HepG2 (cell line): ENCODE measurements around the gene B4GALT5. TPM values are rescaled to one million over a fixed set of nuclear protein-coding genes. Genes with fewer than 3 reads are reported as not detected.

Source experiments
- ATAC-seq: fragments of 200-7000 bp; cut with Tn5 transposase; 3 replicates; pipeline ENCODE4 v1.9.1; 2020; ENCODE audit warnings: mild to moderate bottlenecking, moderate library complexity
- Bru-seq: library from RNA; stranded (reverse); fragments of 400-500 nt; gene quantifications from one replicate; lab custom pipeline; 2021; lab: Mats Ljungman, UMichigan
- BruChase-seq, 2 experiments: library from RNA; stranded (reverse); fragments of 400-500 nt; gene quantifications; one replicate each; lab custom pipeline; 2021; lab: Mats Ljungman, UMichigan
- BruUV-seq: library from RNA; stranded (reverse); fragments of 400-500 nt; replicated peaks from 2 replicates; lab custom pipeline; 2021; lab: Mats Ljungman, UMichigan
- CTCF ChIA-PET: fragments of 300-600 bp; formaldehyde crosslinking; extraction: SDS; loops from one replicate; lab custom pipeline; 2021; ENCODE audit warnings: low total read pairs, inconsistent platforms, low intra/inter-chr PET ratio; lab: Yijun Ruan, JAX
- POLR2A ChIA-PET: fragments of 350-600 bp; sonication (Branson Sonifier 250); formaldehyde crosslinking; loops from one replicate; lab custom pipeline; 2020; ENCODE audit warnings: antibody characterized with exemption, inconsistent platforms; lab: Yijun Ruan, JAX
- DNase-seq: peaks from one replicate; pipeline ENCODE4 v3.0.0-alpha.2; 2015; ENCODE audit warnings: low spot score
- FAIRE-seq: peaks from 3 replicates; lab custom pipeline; 2011; peaks lifted over from hg19 to GRCh38; lab: Jason Lieb, UNC
- H2AFZ ChIP-seq: one replicate; pipeline ENCODE4 v1.6.1; 2011; ENCODE audit warnings: low read length, inconsistent platforms
- H3K27ac ChIP-seq: fragments of 300-600 bp; 3 replicates; pipeline ENCODE4 v1.8.0; 2011; ENCODE audit warnings: mixed run types, mild to moderate bottlenecking, mixed read lengths, low read length, inconsistent platforms; ENCODE audit not compliant: insufficient read depth; ENCODE audit errors: extremely low read length
- H3K27me3 ChIP-seq, 2 experiments: fragments of 200-600 bp in 1 of 2; 2 replicates in 1 of 2; 3 replicates in 1 of 2; pipeline versions ENCODE4 v1.6.0 to v1.8.0; 2011; ENCODE audit warnings: low read length in 2 of 2, mild to moderate bottlenecking in 2 of 2, moderate library complexity in 2 of 2, inconsistent platforms in 1 of 2; ENCODE audit not compliant: insufficient read depth in 2 of 2, control insufficient read depth in 1 of 2
- H3K36me3 ChIP-seq, 2 experiments: fragments of 200-600 bp in 1 of 2; replicated peaks in 1 of 2; 2 replicates in 1 of 2; 3 replicates in 1 of 2; pipeline versions ENCODE4 v1.5.1 to v1.8.0; 2011; ENCODE audit warnings: low read length in 2 of 2, inconsistent platforms in 1 of 2; ENCODE audit not compliant: insufficient read depth in 2 of 2, control insufficient read depth in 1 of 2
- H3K4me1 ChIP-seq: 2 replicates; pipeline ENCODE4 v1.5.1; 2012; ENCODE audit warnings: low read length, inconsistent platforms; ENCODE audit not compliant: insufficient read depth
- H3K4me2 ChIP-seq: 2 replicates; pipeline ENCODE4 v1.6.0; 2011; ENCODE audit warnings: low read depth, low read length, inconsistent platforms
- H3K4me3 ChIP-seq, 3 experiments: fragments of 200-600 bp in 1 of 3; sonication (generic), shearing (Covaris generic) in 1 of 3; replicated peaks in 1 of 3; 2 replicates each; pipeline ENCODE4 v1.5.1; 2011 to 2016; ENCODE audit warnings: low read length in 3 of 3, inconsistent platforms in 2 of 3, low read depth in 2 of 3, mild to moderate bottlenecking in 2 of 3, control low read depth in 1 of 3, mixed read lengths in 1 of 3; ENCODE audit not compliant: insufficient read depth in 1 of 3
- H3K79me2 ChIP-seq: one replicate; pipeline ENCODE4 v1.6.1; 2011; ENCODE audit warnings: low read length, inconsistent platforms; ENCODE audit not compliant: insufficient read depth
- H3K9ac ChIP-seq: 2 replicates; pipeline ENCODE4 v1.6.0; 2011; ENCODE audit warnings: mild to moderate bottlenecking, low read depth, low read length, inconsistent platforms; ENCODE audit not compliant: insufficient read depth
- H3K9me3 ChIP-seq: 2 replicates; pipeline ENCODE4 v1.5.1; 2012; ENCODE audit warnings: mild to moderate bottlenecking, low read length
- H4K20me1 ChIP-seq: 2 replicates; pipeline ENCODE4 v1.6.0; 2011; ENCODE audit warnings: inconsistent platforms, mild to moderate bottlenecking, low read length, moderate library complexity; ENCODE audit not compliant: insufficient read depth
- FOXM1 ChIP-seq: sonication (generic); formaldehyde crosslinking; IDR thresholded peaks from 2 replicates; pipeline ENCODE4 v1.5.0; 2020; ENCODE audit warnings: missing genetic modification reagents
- JARID2 ChIP-seq: sonication (generic); formaldehyde crosslinking; IDR thresholded peaks from 2 replicates; pipeline ENCODE4 v1.8.1; 2023; ENCODE audit warnings: missing genetic modification reagents, inconsistent platforms; ENCODE audit not compliant: insufficient replicate concordance
- ONECUT2 ChIP-seq: sonication (generic); formaldehyde crosslinking; IDR thresholded peaks from 2 replicates; pipeline ENCODE4 v1.4.0; 2020; ENCODE audit warnings: missing genetic modification reagents
- SALL1 ChIP-seq: sonication (generic); formaldehyde crosslinking; IDR thresholded peaks from 2 replicates; pipeline ENCODE4 v1.8.0; 2022; ENCODE audit warnings: mild to moderate bottlenecking, missing genetic modification reagents
- SMARCC2 ChIP-seq: fragments of 450-650 bp; IDR thresholded peaks from 2 replicates; pipeline ENCODE4 v1.6.1; 2017; ENCODE audit warnings: antibody characterized with exemption, mild to moderate bottlenecking
- ZNF256 ChIP-seq: sonication (generic); formaldehyde crosslinking; conservative IDR thresholded peaks from 2 replicates; pipeline ENCODE4 v1.4.0; 2020; ENCODE audit warnings: missing genetic modification reagents
- ZNF441 ChIP-seq: sonication (generic); formaldehyde crosslinking; IDR thresholded peaks from 2 replicates; pipeline ENCODE4 v1.7.0; 2021; ENCODE audit warnings: missing genetic modification reagents, borderline replicate concordance
- ZSCAN25 ChIP-seq: sonication (generic); formaldehyde crosslinking; IDR thresholded peaks from 2 replicates; pipeline ENCODE4 v1.8.0; 2022; ENCODE audit warnings: mild to moderate bottlenecking, missing genetic modification reagents
- WGBS: methylation state at CpG from one replicate; pipeline ENCODE4 v1.1.6; 2017; ENCODE audit warnings: low lambda C conversion rate; 5-methylcytosine and 5-hydroxymethylcytosine counted together
- in situ Hi-C: cut with HindIII; loops from 2 replicates; pipeline ENCODE4 v1.10.0; 2017; ENCODE audit warnings: low pct_unique_long_range_greater_than_20kb; ENCODE audit not compliant: extremely low pct_ligation_motif_present
- intact Hi-C: fragments of 100-400 bp; cut with micrococcal nuclease; formaldehyde crosslinking; loops from one replicate; pipeline ENCODE4 v1.10.0; 2022; ENCODE audit not compliant: unreplicated experiment
- long read RNA-seq, 2 experiments: library from RNA in 1 of 2; library from polyadenylated mRNA in 1 of 2; stranded (forward) in 1 of 2; unstranded in 1 of 2; transcript quantifications; one replicate each; pipeline ENCODE4 v2.0.0, GENCODE V29; 2019 to 2022
- polyA minus RNA-seq, 3 experiments: library from RNA; depleted of rRNA, polyadenylated mRNA; stranded (reverse); fragments of >200 nt; gene quantifications; 2 replicates each; pipeline ENCODE4 v1.2.3, GENCODE V29; 2011; ENCODE audit warnings: low replicate concordance in 1 of 3
- polyA plus RNA-seq, 8 experiments: library from polyadenylated mRNA; depleted of rRNA in 3 of 8; stranded (reverse) in 7 of 8; unstranded in 1 of 8; fragments of >200 nt; fragmentation: Illumina TruSeq in 4 of 8; extraction: Trizol in 4 of 8; gene quantifications; 2 replicates each; pipeline versions ENCODE4 v1.2.1 to v1.2.3, GENCODE V29; 2011 to 2016; ENCODE audit warnings: low read depth in 4 of 8, missing spikeins in 1 of 8, mixed read lengths in 1 of 8; ENCODE audit not compliant: insufficient read depth in 1 of 8
- total RNA-seq, 5 experiments: library from RNA; depleted of rRNA; stranded (reverse); fragments of >200 nt; fragmentation: Illumina TruSeq; extraction: Trizol; gene quantifications; 2 replicates each; pipeline ENCODE4 v1.2.3, GENCODE V29; 2016; ENCODE audit warnings: low read depth in 1 of 5
- TF ChIP-seq, protein P1 (sequence below): sonication (generic); formaldehyde crosslinking; IDR thresholded peaks from 2 replicates; pipeline ENCODE4 v1.4.0; 2020; ENCODE audit warnings: mild to moderate bottlenecking, low read depth, missing genetic modification reagents
- TF ChIP-seq, protein P2 (sequence below): IDR thresholded peaks from 2 replicates; pipeline ENCODE4 v1.6.1; 2018; ENCODE audit warnings: missing genetic modification reagents, mild to moderate bottlenecking, missing compliant biosample characterization
- TF ChIP-seq, protein P3 (sequence below): IDR thresholded peaks from 2 replicates; pipeline ENCODE4 v1.6.1; 2016; ENCODE audit warnings: missing biosample characterization, missing genetic modification reagents, low read depth

The B4GALT5 gene, protein sequence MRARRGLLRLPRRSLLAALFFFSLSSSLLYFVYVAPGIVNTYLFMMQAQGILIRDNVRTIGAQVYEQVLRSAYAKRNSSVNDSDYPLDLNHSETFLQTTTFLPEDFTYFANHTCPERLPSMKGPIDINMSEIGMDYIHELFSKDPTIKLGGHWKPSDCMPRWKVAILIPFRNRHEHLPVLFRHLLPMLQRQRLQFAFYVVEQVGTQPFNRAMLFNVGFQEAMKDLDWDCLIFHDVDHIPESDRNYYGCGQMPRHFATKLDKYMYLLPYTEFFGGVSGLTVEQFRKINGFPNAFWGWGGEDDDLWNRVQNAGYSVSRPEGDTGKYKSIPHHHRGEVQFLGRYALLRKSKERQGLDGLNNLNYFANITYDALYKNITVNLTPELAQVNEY
- 26.7 and 30.9 TPM in 2 replicates for total RNA-seq (2016; rRNA removed; fragmentation: Illumina TruSeq; extraction: Trizol)
- total RNA-seq (2016; cell fraction: cytosol; rRNA removed; fragmentation: Illumina TruSeq; extraction: Trizol; ENCODE audit: low read depth): 8.0 and 8.5 TPM in 2 replicates
- 22.9 and 29.9 TPM in 2 replicates for total RNA-seq (2016; cell fraction: insoluble cytoplasmic fraction; rRNA removed; fragmentation: Illumina TruSeq; extraction: Trizol)
- total RNA-seq (2016; cell fraction: membrane; rRNA removed; fragmentation: Illumina TruSeq; extraction: Trizol): 33.9 and 36.1 TPM in 2 replicates
- 27.2 and 29.5 TPM in 2 replicates for total RNA-seq (2016; cell fraction: nucleus; rRNA removed; fragmentation: Illumina TruSeq; extraction: Trizol)
- 27.3 and 29.3 TPM in 2 replicates for polyA plus RNA-seq (2011; rRNA removed)
- polyA plus RNA-seq (2011; cell fraction: cytosol; rRNA removed): 18.3 and 27.5 TPM in 2 replicates
- 11.9 and 15.8 TPM in 2 replicates for polyA plus RNA-seq (2011; cell fraction: nucleus; rRNA removed)
- polyA plus RNA-seq (2012): 18.1 and 19.7 TPM in 2 replicates
- 5.4 and 5.7 TPM in 2 replicates for polyA plus RNA-seq (2016; cell fraction: cytosol; fragmentation: Illumina TruSeq; extraction: Trizol; ENCODE audit: low read depth)
- 22.6 and 24.2 TPM in 2 replicates for polyA plus RNA-seq (2016; cell fraction: insoluble cytoplasmic fraction; fragmentation: Illumina TruSeq; extraction: Trizol; ENCODE audit: low read depth)
- 22.9 and 23.5 TPM in 2 replicates for polyA plus RNA-seq (2016; cell fraction: membrane; fragmentation: Illumina TruSeq; extraction: Trizol; ENCODE audit: low read depth)
- 42.1 and 46.2 TPM in 2 replicates for polyA plus RNA-seq (2016; cell fraction: nucleus; fragmentation: Illumina TruSeq; extraction: Trizol; ENCODE audit: insufficient read depth, low read depth)
- 38.2 and 60.8 TPM in 2 replicates for polyA minus RNA-seq (2011; rRNA and poly(A)+ RNA removed; ENCODE audit: low replicate concordance)
- polyA minus RNA-seq (2011; cell fraction: cytosol; rRNA and poly(A)+ RNA removed): 22.1 and 24.1 TPM in 2 replicates
- polyA minus RNA-seq (2011; cell fraction: nucleus; rRNA and poly(A)+ RNA removed): 13.5 and 18.5 TPM in 2 replicates
- percentile 94 among the genes with signal in this experiment for Bru-seq, nascent RNA
- percentile 93 among the genes with signal in this experiment for BruChase-seq, experiment 1, labeled RNA remaining after a 6-hour chase
- BruChase-seq, experiment 2, labeled RNA remaining after a 2-hour chase: percentile 95 among the genes with signal in this experiment
- long read RNA-seq, experiment 1, partial matches to known transcripts: 0 of 3 reads
- long read RNA-seq, experiment 1, other reads (novel, unspliced or antisense): 3 of 3 reads
- long read RNA-seq, experiment 2, full-length matches to known transcripts: 15 of 77 reads
- long read RNA-seq, experiment 2, partial matches to known transcripts: 1 of 77 reads
- long read RNA-seq, experiment 2, other reads (novel, unspliced or antisense): 61 of 77 reads

DNA sequence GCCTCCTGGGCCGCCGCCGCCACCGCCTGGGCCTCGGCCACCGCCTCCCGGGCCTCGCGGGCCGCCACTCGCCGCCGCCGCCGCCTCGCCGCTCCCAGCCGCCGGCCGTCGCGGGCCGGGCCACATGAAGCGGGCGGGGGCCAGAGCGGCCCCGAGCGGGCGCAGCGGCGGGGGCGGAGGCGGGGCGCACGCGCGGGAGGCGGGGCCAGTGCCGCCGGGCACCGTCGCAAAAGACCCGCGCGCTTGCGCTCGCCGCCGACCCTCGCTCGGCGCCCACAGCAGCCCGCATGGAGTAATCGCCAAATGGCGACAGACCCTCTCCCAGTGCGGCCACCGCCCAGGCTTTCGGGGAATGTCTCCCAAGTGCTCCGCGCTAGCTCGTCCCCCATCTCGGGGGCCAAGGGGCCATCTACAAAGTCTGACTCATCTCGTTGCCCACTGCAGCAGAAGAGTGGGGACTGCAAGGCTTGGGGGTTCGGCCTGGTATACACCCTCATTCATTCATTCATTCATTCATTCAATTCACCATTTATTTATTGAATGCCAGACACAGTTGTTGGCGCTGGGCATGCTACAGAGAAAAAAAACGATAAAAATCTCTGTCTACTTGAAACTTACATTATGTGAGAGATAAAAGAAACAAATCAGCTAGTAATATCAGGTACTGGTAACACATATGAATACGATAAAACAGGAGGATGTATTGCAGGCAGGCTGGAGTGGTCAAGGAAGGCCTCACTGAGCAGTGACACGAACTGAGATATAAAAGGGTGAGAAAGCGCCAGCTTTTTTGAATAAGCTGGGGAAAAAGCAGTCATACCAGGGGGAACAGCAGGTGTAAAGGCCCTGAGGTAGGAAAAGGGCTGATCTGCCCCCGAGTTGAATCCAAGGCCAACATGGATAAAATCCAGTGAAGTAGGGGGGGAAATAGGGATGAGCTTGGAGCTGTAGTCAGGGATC is at the start of gene B4GALT5:
TSS of gene B4GALT5 (minus strand) at position 126 of the 960 bp plus-strand sequence. CDS start 188 bp downstream, outside the sequence.
- Histone ChIP-seq H3K9ac (peak within 1 kb of the TSS; percentile 91), H3K4me2 (peak within 1 kb of the TSS; percentile 88), H3K4me3 (peak within 1 kb of the TSS; percentile 87 to 97 (median 95)), H3K79me2 (peaks cover 44% of the 10 kb centered on the region), H3K27ac (peak within 1 kb of the TSS; percentile 86), H3K27me3 (no peaks in the 10 kb centered on the region; a peak in 1 of 5 replicates), H3K4me1 (peaks cover 65% of the 10 kb centered on the region), H3K9me3 (no peaks in the 10 kb centered on the region), H4K20me1 (peaks cover 11% of the 10 kb centered on the region), H2AFZ (peak within 1 kb of the TSS; percentile 69), H3K36me3 (no peaks in the 10 kb centered on the region)
- ChIA-PET CTCF (interaction anchor here (1.8 kb wide), 1 partner anchor 103 kb away, joined by 8 read pairs; no protein-coding TSS in a partner anchor), POLR2A (interaction anchor here (0.9 to 1.8 kb wide), 6 partner anchors 11 to 99 kb away, joined by 3 to 10 read pairs (median 4); partner anchors contain the start of gene SLC9A8)
- FAIRE-seq (no peak), ATAC-seq (peak; percentile 80), DNase-seq (peak; percentile 66)
- 6% methylated on average over 24 of the region's 70 CpGs for WGBS
- intact Hi-C loops (loop anchor here (1.0 to 5.0 kb wide), 4 partner anchors 52 to 103 kb away; partner anchors contain the start of gene SLC9A8), in situ Hi-C loops (no loop called here)
- TSS peak; percentile 91 for BruUV-seq
- peak; percentile 75 for TF ChIP-seq ZNF441 (CRISPR knock-in tag)
- TF ChIP-seq ZSCAN25 (CRISPR knock-in tag): 0 out of 2 replicates have a peak, but pooled peaks have one; percentile 44
- TF ChIP-seq, protein P1, sequence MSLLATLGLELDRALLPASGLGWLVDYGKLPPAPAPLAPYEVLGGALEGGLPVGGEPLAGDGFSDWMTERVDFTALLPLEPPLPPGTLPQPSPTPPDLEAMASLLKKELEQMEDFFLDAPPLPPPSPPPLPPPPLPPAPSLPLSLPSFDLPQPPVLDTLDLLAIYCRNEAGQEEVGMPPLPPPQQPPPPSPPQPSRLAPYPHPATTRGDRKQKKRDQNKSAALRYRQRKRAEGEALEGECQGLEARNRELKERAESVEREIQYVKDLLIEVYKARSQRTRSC (CRISPR knock-in tag): peak; percentile 29; the same call in 1 of the 2 replicates
- TF ChIP-seq, protein P2, sequence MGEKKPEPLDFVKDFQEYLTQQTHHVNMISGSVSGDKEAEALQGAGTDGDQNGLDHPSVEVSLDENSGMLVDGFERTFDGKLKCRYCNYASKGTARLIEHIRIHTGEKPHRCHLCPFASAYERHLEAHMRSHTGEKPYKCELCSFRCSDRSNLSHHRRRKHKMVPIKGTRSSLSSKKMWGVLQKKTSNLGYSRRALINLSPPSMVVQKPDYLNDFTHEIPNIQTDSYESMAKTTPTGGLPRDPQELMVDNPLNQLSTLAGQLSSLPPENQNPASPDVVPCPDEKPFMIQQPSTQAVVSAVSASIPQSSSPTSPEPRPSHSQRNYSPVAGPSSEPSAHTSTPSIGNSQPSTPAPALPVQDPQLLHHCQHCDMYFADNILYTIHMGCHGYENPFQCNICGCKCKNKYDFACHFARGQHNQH: peak; percentile 72
- peak; percentile 47 for TF ChIP-seq JARID2 (CRISPR knock-in tag)
- TF ChIP-seq ONECUT2 (CRISPR knock-in tag): peak; percentile 32; the same call in 1 of the 2 replicates
- peak; percentile 16; the same call in 1 of the 2 replicates for TF ChIP-seq ZNF256 (CRISPR knock-in tag)
- TF ChIP-seq SALL1: peak; percentile 75
- TF ChIP-seq, protein P3, sequence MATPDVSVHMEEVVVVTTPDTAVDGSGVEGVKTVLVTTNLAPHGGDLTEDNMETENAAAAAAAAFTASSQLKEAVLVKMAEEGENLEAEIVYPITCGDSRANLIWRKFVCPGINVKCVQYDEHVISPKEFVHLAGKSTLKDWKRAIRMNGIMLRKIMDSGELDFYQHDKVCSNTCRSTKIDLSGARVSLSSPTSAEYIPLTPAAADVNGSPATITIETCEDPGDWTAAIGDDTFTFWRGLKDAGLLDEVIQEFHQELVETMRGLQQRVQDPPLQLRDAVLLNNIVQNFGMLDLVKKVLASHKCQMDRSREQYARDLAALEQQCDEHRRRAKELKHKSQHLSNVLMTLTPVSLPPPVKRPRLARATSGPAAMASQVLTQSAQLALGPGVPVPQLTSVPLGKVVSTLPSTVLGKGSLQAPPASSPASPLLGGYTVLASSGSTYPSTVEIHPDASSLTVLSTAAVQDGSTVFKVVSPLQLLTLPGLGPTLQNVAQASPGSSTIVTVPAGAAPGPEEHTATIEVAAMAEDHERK (CRISPR knock-in tag): no peak
- TF ChIP-seq SMARCC2: no peak
- TF ChIP-seq FOXM1 (CRISPR knock-in tag): no peak
